ENCODE measurements around the gene IRF2BPL. TPM values are rescaled to one million over a fixed set of nuclear protein-coding genes. Genes with fewer than 3 reads are reported as not detected.
A peak's percentile ranks its signal among the peaks of the same experiment; 100 is the strongest.

Gene IRF2BPL
- total RNA-seq, 1 experiment from 2014 or later: 24.7 TPM

- ChIA-PET POLR2A (interaction anchor here (0.8 kb wide), 1 partner anchor 8 kb away, joined by 3 read pairs; no protein-coding TSS in a partner anchor), CTCF (interaction anchor here (0.6 kb wide), 2 partner anchors 13 to 383 kb away, joined by 3 read pairs; no protein-coding TSS in a partner anchor)
- intact Hi-C loops (cut with micrococcal nuclease; ENCODE audit: unreplicated experiment): loop anchor here (5.0 kb wide), 1 partner anchor 90 kb away; no protein-coding TSS in a partner anchor
- Histone ChIP-seq H3K36me3 (ENCODE audit: control insufficient read depth, insufficient read depth, low read length) (no peaks in the 10 kb centered on the region), H3K9me3 (no peaks in the 10 kb centered on the region), H3K4me1 (peaks cover 67% of the 10 kb centered on the region), H3K4me3 (ENCODE audit: low read depth, low read length) (no peak overlapping the region), H3K27me3 (replicated peaks; ENCODE audit: control insufficient read depth, insufficient read depth, low read length) (no peaks in the 10 kb centered on the region)
- no peak for TF ChIP-seq CTCF (IDR thresholded peaks at IDR 0.05; ENCODE audit: insufficient read depth in 1 of 2, low read depth in 1 of 2, low read length in 1 of 2, severe bottlenecking in 1 of 2, unreplicated experiment in 1 of 2)
- peak overlapping the region; percentile 44 for H3K4me3 Mint-ChIP-seq (ENCODE audit: unreplicated experiment)
- peak overlapping the region; percentile 86 for H3K27ac Mint-ChIP-seq (ENCODE audit: unreplicated experiment)
- peaks cover 73% of the 10 kb centered on the region for H3K4me1 Mint-ChIP-seq (ENCODE audit: low read depth, unreplicated experiment)
- peaks cover 6% of the 10 kb centered on the region for H3K36me3 Mint-ChIP-seq (ENCODE audit: insufficient read depth, unreplicated experiment)
- no peaks in the 10 kb centered on the region for H3K27me3 Mint-ChIP-seq (ENCODE audit: insufficient read depth, unreplicated experiment)
- H3K9me3 Mint-ChIP-seq (ENCODE audit: unreplicated experiment): no peaks in the 10 kb centered on the region
- no TSS peak for BruUV-seq (replicated peaks)
- DNase-seq: no peak
These were observed 21.1 kb downstream of the IRF2BPL start for GRCh38 chr14:77007183-77007974.

- no peak for DNase-seq
- Mint-ChIP-seq H3K27ac (ENCODE audit: unreplicated experiment) (peak overlapping the region; percentile 91), H3K9me3 (ENCODE audit: unreplicated experiment) (no peaks in the 10 kb centered on the region), H3K4me1 (ENCODE audit: low read depth, unreplicated experiment) (peaks cover 64% of the 10 kb centered on the region), H3K36me3 (ENCODE audit: insufficient read depth, unreplicated experiment) (peaks cover 6% of the 10 kb centered on the region), H3K4me3 (ENCODE audit: unreplicated experiment) (peak overlapping the region; percentile 41), H3K27me3 (ENCODE audit: insufficient read depth, unreplicated experiment) (no peaks in the 10 kb centered on the region)
- ChIA-PET CTCF (no interaction called here), POLR2A (no interaction called here)
- Histone ChIP-seq H3K9me3 (no peaks in the 10 kb centered on the region), H3K4me1 (peaks cover 67% of the 10 kb centered on the region), H3K4me3 (ENCODE audit: low read depth, low read length) (no peak overlapping the region), H3K36me3 (ENCODE audit: control insufficient read depth, insufficient read depth, low read length) (no peaks in the 10 kb centered on the region), H3K27me3 (replicated peaks; ENCODE audit: control insufficient read depth, insufficient read depth, low read length) (no peaks in the 10 kb centered on the region)
- BruUV-seq (replicated peaks): no TSS peak
- no peak for TF ChIP-seq CTCF (IDR thresholded peaks at IDR 0.05; ENCODE audit: insufficient read depth in 1 of 2, low read depth in 1 of 2, low read length in 1 of 2, severe bottlenecking in 1 of 2, unreplicated experiment in 1 of 2)
- intact Hi-C loops (cut with micrococcal nuclease; ENCODE audit: unreplicated experiment): loop anchor here (5.0 kb wide), 1 partner anchor 89 kb away; no protein-coding TSS in a partner anchor
These were observed 22.4 kb downstream of the IRF2BPL start for GRCh38 chr14:77006132-77006531.

GRCh38 chr14:77005559-77005958, 22.9 kb downstream of the IRF2BPL start:
- peaks cover 67% of the 10 kb centered on the region for H3K4me1 ChIP-seq
- BruUV-seq (replicated peaks): no TSS peak
- TF ChIP-seq CTCF (IDR thresholded peaks at IDR 0.05; ENCODE audit: insufficient read depth in 1 of 2, low read depth in 1 of 2, low read length in 1 of 2, severe bottlenecking in 1 of 2, unreplicated experiment in 1 of 2): no peak
- H3K36me3 ChIP-seq (ENCODE audit: control insufficient read depth, insufficient read depth, low read length): no peaks in the 10 kb centered on the region
- ChIA-PET CTCF (no interaction called here), POLR2A (no interaction called here)
- no peaks in the 10 kb centered on the region for H3K9me3 ChIP-seq
- Mint-ChIP-seq H3K27me3 (ENCODE audit: insufficient read depth, unreplicated experiment) (no peaks in the 10 kb centered on the region), H3K36me3 (ENCODE audit: insufficient read depth, unreplicated experiment) (peaks cover 6% of the 10 kb centered on the region), H3K4me3 (ENCODE audit: unreplicated experiment) (no peak overlapping the region), H3K9me3 (ENCODE audit: unreplicated experiment) (no peaks in the 10 kb centered on the region), H3K4me1 (ENCODE audit: low read depth, unreplicated experiment) (peaks cover 68% of the 10 kb centered on the region), H3K27ac (ENCODE audit: unreplicated experiment) (peak overlapping the region; percentile 91)
- H3K27me3 ChIP-seq (replicated peaks; ENCODE audit: control insufficient read depth, insufficient read depth, low read length): no peaks in the 10 kb centered on the region
- intact Hi-C loops (cut with micrococcal nuclease; ENCODE audit: unreplicated experiment): loop anchor here (5.0 kb wide), 1 partner anchor 88 kb away; no protein-coding TSS in a partner anchor
- DNase-seq: no peak
- H3K4me3 ChIP-seq (ENCODE audit: low read depth, low read length): no peak overlapping the region
